ENCODE data around the gene AGA.

AGA gene

GRCh38 chr4:177381762-177382310 lies 60.4 kb downstream of the AGA start:
- Histone ChIP-seq H3K4me2 (ENCODE audit: low read depth, low read length) (no peak overlapping the region), H3K27ac (ENCODE audit: low read length) (no peak overlapping the region), H3K9ac (ENCODE audit: low read length) (no peak overlapping the region), H3K9me2 (replicated peaks; ENCODE audit: insufficient read depth, low read length) (no peaks in the 10 kb centered on the region), H3K36me3 (replicated peaks; ENCODE audit: insufficient read depth, low read length) (no peaks in the 10 kb centered on the region), H3K4me1 (ENCODE audit: low read length) (no peaks in the 10 kb centered on the region), H3K27me3 (replicated peaks; ENCODE audit: insufficient read depth, low read length) (no peaks in the 10 kb centered on the region), H3K9me3 (replicated peaks; ENCODE audit: insufficient read depth, low read length) (no peaks in the 10 kb centered on the region), H2AFZ (ENCODE audit: low read length) (no peak overlapping the region), H4K20me1 (ENCODE audit: insufficient read depth, low read length) (no peaks in the 10 kb centered on the region), H3K4me3 (ENCODE audit: low read length) (no peak overlapping the region), H3F3A (ENCODE audit: insufficient read depth, low read length) (no peaks in the 10 kb centered on the region), H3K79me2 (ENCODE audit: low read length) (no peaks in the 10 kb centered on the region)
- TF ChIP-seq CTCF (IDR thresholded peaks at IDR 0.05; ENCODE audit: low read length) (no peak), EZH2 (optimal IDR thresholded peaks at IDR 0.05; ENCODE audit: low read depth, low read length) (no peak), EZH2phosphoT487 (IDR thresholded peaks at IDR 0.05; ENCODE audit: low read length) (no peak)
- no peak for DNase-seq
